Suprapubic skin (tissue), 4 donors: ENCODE results near the gene CILP2.

ENCODE experiments used
- CTCF ChIP-seq, 2 donors: fragments of 200-600 bp in 1 of 2; fragments of 450-650 bp in 1 of 2; sonication (generic) in 1 of 2; IDR thresholded peaks; one replicate each; pipeline ENCODE4 v1.5.1; 2016 to 2019; ENCODE audit warnings: antibody characterized with exemption in 2 of 2, mild to moderate bottlenecking in 1 of 2, moderate library complexity in 1 of 2
- POLR2A ChIP-seq, 2 donors: fragments of 450-650 bp; IDR thresholded peaks; one replicate each; pipeline ENCODE4 v1.6.1; 2017; ENCODE audit warnings: antibody characterized with exemption in 2 of 2, mild to moderate bottlenecking in 2 of 2, moderate library complexity in 2 of 2
- POLR2AphosphoS5 ChIP-seq, 3 donors: sonication (generic); formaldehyde crosslinking; IDR thresholded peaks; one replicate each; pipeline ENCODE4 v1.6.1; 2017; ENCODE audit warnings: antibody characterized with exemption in 3 of 3

DNA sequence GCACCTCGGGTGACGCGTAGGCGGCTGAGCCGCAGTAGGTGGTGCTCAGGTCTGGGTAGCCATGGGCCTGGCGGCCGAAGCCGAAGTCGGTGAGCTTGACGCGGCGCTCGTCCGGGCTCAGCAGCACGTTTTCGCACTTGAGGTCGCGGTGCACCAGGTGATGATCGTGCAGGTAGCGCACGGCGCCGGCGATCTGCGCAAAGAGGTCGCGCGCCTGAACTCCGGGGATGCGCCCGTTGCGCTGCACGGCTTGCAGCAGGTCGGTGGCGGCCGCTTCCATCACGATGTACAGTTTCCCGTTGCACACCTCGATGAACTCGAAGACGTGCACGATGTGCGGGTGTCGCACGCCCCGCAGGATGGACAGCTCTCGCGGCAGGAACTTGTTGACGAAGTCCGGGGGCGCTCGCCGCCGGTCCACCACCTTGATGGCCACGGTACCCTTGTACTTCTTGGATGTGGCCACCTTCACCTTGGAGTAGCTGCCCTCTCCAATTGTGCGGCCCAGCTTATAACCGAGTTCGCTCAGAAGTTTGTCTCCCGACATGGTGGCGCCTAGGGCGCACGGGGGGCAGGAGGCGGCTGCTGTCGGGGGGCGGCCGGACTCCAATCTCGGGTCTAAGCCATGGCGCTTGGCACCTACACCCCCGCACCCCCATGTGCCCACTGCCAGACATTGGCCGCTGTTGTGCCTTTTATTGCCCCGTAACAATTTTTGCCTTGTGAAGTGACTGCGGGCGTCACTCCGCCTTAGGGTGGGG, 23.0 kb upstream of the CILP2 start, which contains the start of gene TSSK6:
- TF ChIP-seq CTCF (IDR thresholded peaks at IDR 0.05) (no peak), POLR2A (IDR thresholded peaks at IDR 0.05) (no peak), POLR2AphosphoS5 (IDR thresholded peaks at IDR 0.05) (no peak)
